ENCODE measurements around the gene MAP4K2. TPM values are rescaled to one million over a fixed set of nuclear protein-coding genes. Genes with fewer than 3 reads are reported as not detected.

The MAP4K2 gene
- total and polyA plus RNA-seq, 2 of the 8 experiments (the other 6 are each of a cell fraction or from before 2014, with no cell fraction given) = 20.1 to 20.7 TPM

DNA sequence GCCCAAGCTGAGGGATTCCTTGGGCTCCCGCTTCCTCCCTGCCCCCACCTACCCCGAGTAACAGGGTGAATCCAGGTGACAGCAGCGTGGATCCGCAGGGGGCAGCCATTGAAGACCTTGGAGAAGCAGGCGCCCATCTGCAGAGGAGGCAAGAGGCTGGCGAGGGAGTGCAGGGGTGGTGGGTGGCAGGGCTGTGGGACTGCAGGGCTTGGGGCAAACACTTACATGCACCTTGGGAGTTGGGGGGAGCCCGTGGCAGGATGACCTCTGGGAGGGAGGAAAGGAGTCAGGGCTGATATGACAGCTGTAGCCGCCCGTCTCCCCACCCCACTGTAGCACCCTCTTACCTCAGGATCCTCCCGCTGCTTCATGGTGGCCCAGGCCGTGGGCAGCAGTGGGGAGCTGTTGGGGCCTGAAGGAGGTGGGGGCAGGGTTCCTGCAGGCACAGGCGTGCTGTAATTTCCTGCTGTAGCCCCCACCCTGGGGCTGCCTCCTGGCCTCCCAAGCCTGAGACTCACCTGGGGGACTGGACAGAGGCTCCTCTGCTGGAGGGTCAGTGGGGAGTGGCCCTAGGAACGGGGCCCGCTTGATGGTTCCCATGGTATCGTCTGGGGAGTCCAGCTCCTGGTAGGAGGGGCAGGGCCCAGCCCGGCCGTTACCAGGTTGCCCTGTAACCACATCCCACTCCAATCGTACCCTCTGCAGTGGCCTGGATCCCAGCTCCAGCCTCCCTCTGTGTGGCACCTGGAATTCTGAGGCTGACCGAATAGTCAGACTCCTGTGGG, 6.1 kb downstream of the MAP4K2 start (continued):
- TF ChIP-seq, protein P1, sequence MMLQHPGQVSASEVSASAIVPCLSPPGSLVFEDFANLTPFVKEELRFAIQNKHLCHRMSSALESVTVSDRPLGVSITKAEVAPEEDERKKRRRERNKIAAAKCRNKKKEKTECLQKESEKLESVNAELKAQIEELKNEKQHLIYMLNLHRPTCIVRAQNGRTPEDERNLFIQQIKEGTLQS (IDR thresholded peaks at IDR 0.05; ENCODE audit: insufficient read depth, low read depth, low read length) = no peak
- TF ChIP-seq, protein P2, sequence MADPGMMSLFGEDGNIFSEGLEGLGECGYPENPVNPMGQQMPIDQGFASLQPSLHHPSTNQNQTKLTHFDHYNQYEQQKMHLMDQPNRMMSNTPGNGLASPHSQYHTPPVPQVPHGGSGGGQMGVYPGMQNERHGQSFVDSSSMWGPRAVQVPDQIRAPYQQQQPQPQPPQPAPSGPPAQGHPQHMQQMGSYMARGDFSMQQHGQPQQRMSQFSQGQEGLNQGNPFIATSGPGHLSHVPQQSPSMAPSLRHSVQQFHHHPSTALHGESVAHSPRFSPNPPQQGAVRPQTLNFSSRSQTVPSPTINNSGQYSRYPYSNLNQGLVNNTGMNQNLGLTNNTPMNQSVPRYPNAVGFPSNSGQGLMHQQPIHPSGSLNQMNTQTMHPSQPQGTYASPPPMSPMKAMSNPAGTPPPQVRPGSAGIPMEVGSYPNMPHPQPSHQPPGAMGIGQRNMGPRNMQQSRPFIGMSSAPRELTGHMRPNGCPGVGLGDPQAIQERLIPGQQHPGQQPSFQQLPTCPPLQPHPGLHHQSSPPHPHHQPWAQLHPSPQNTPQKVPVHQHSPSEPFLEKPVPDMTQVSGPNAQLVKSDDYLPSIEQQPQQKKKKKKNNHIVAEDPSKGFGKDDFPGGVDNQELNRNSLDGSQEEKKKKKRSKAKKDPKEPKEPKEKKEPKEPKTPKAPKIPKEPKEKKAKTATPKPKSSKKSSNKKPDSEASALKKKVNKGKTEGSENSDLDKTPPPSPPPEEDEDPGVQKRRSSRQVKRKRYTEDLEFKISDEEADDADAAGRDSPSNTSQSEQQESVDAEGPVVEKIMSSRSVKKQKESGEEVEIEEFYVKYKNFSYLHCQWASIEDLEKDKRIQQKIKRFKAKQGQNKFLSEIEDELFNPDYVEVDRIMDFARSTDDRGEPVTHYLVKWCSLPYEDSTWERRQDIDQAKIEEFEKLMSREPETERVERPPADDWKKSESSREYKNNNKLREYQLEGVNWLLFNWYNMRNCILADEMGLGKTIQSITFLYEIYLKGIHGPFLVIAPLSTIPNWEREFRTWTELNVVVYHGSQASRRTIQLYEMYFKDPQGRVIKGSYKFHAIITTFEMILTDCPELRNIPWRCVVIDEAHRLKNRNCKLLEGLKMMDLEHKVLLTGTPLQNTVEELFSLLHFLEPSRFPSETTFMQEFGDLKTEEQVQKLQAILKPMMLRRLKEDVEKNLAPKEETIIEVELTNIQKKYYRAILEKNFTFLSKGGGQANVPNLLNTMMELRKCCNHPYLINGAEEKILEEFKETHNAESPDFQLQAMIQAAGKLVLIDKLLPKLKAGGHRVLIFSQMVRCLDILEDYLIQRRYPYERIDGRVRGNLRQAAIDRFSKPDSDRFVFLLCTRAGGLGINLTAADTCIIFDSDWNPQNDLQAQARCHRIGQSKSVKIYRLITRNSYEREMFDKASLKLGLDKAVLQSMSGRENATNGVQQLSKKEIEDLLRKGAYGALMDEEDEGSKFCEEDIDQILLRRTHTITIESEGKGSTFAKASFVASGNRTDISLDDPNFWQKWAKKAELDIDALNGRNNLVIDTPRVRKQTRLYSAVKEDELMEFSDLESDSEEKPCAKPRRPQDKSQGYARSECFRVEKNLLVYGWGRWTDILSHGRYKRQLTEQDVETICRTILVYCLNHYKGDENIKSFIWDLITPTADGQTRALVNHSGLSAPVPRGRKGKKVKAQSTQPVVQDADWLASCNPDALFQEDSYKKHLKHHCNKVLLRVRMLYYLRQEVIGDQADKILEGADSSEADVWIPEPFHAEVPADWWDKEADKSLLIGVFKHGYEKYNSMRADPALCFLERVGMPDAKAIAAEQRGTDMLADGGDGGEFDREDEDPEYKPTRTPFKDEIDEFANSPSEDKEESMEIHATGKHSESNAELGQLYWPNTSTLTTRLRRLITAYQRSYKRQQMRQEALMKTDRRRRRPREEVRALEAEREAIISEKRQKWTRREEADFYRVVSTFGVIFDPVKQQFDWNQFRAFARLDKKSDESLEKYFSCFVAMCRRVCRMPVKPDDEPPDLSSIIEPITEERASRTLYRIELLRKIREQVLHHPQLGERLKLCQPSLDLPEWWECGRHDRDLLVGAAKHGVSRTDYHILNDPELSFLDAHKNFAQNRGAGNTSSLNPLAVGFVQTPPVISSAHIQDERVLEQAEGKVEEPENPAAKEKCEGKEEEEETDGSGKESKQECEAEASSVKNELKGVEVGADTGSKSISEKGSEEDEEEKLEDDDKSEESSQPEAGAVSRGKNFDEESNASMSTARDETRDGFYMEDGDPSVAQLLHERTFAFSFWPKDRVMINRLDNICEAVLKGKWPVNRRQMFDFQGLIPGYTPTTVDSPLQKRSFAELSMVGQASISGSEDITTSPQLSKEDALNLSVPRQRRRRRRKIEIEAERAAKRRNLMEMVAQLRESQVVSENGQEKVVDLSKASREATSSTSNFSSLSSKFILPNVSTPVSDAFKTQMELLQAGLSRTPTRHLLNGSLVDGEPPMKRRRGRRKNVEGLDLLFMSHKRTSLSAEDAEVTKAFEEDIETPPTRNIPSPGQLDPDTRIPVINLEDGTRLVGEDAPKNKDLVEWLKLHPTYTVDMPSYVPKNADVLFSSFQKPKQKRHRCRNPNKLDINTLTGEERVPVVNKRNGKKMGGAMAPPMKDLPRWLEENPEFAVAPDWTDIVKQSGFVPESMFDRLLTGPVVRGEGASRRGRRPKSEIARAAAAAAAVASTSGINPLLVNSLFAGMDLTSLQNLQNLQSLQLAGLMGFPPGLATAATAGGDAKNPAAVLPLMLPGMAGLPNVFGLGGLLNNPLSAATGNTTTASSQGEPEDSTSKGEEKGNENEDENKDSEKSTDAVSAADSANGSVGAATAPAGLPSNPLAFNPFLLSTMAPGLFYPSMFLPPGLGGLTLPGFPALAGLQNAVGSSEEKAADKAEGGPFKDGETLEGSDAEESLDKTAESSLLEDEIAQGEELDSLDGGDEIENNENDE (IDR thresholded peaks at IDR 0.05; ENCODE audit: insufficient replicate concordance, low read length) = no peak
- no peak for TF ChIP-seq RFX5 (IDR thresholded peaks at IDR 0.05; ENCODE audit: borderline replicate concordance, low read depth, low read length)

Data from H1 (cell line).